Measurements from ENCODE around the gene LILRB4.
"Not testable (repeated sequence)": the region's sequence is repeated elsewhere in the genome, so short reads cannot be mapped to it uniquely, and the experiment has no call there.

GRCh38 chr19:54624234-54624633 lies 38.6 kb upstream of the LILRB4 start:
- not testable (repeated sequence) for TF ChIP-seq CTCF, POLR2A (IDR thresholded peaks at IDR 0.05)
